ENCODE results near the gene CHMP1A.
"Not testable (repeated sequence)": the region's sequence is repeated elsewhere in the genome, so short reads cannot be mapped to it uniquely, and the experiment has no call there.

Gene CHMP1A

GRCh38 chr16:89634463-89635385, 22.8 kb downstream of the CHMP1A start:
- not testable (repeated sequence) for H3K4me1 ChIP-seq (ENCODE audit: insufficient read depth, low read length); H3K9ac ChIP-seq (ENCODE audit: low read depth, low read length); H3K36me3 ChIP-seq (ENCODE audit: insufficient read depth, low read length); H3K9me3 ChIP-seq (ENCODE audit: control insufficient read depth, insufficient read depth, low read length)

- H3K9ac ChIP-seq (ENCODE audit: low read depth, low read length): no peak overlapping the region
Measured at GRCh38 chr16:89633064-89633631, 24.4 kb downstream of the CHMP1A start.

GRCh38 chr16:89629827-89630610, 27.5 kb downstream of the CHMP1A start:
- Histone ChIP-seq H3K4me1 (ENCODE audit: insufficient read depth, low read length) (0 out of 2 replicates have a peak, but pooled peaks cover 3% of the 10 kb centered on the region), H3K36me3 (ENCODE audit: insufficient read depth, low read length) (no peaks in the 10 kb centered on the region), H3K9me3 (ENCODE audit: control insufficient read depth, insufficient read depth, low read length) (no peaks in the 10 kb centered on the region), H3K9ac (ENCODE audit: low read depth, low read length) (no peak overlapping the region)

More at GRCh38 chr16:89633064-89633631, 24.4 kb downstream of the CHMP1A start:
- Histone ChIP-seq H3K36me3 (ENCODE audit: insufficient read depth, low read length) (no peaks in the 10 kb centered on the region), H3K4me1 (ENCODE audit: insufficient read depth, low read length) (no peaks in the 10 kb centered on the region), H3K9me3 (ENCODE audit: control insufficient read depth, insufficient read depth, low read length) (no peaks in the 10 kb centered on the region)

- H3K9ac ChIP-seq (ENCODE audit: low read depth, low read length): no peak overlapping the region
- 0 out of 2 replicates have a peak, but pooled peaks cover 3% of the 10 kb centered on the region for H3K4me1 ChIP-seq (ENCODE audit: insufficient read depth, low read length)
- H3K36me3 ChIP-seq (ENCODE audit: insufficient read depth, low read length): no peaks in the 10 kb centered on the region
- no peaks in the 10 kb centered on the region for H3K9me3 ChIP-seq (ENCODE audit: control insufficient read depth, insufficient read depth, low read length)
Measured at GRCh38 chr16:89624777-89625761, 32.4 kb downstream of the CHMP1A start.

- H3K9me3 ChIP-seq (ENCODE audit: control insufficient read depth, insufficient read depth, low read length): no peaks in the 10 kb centered on the region
- no peak overlapping the region for H3K9ac ChIP-seq (ENCODE audit: low read depth, low read length)
- H3K4me1 ChIP-seq (ENCODE audit: insufficient read depth, low read length): 0 out of 2 replicates have a peak, but pooled peaks cover 3% of the 10 kb centered on the region
- H3K36me3 ChIP-seq (ENCODE audit: insufficient read depth, low read length): no peaks in the 10 kb centered on the region
Measured at GRCh38 chr16:89623511-89624261, 33.8 kb downstream of the CHMP1A start.

GRCh38 chr16:89621698-89622409, 35.7 kb downstream of the CHMP1A start:
- Histone ChIP-seq H3K9ac (ENCODE audit: low read depth, low read length) (no peak overlapping the region), H3K4me1 (ENCODE audit: insufficient read depth, low read length) (0 out of 2 replicates have a peak, but pooled peaks cover 3% of the 10 kb centered on the region), H3K9me3 (ENCODE audit: control insufficient read depth, insufficient read depth, low read length) (no peaks in the 10 kb centered on the region), H3K36me3 (ENCODE audit: insufficient read depth, low read length) (no peaks in the 10 kb centered on the region)

GRCh38 chr16:89621136-89621697, 36.3 kb downstream of the CHMP1A start:
- H3K36me3 ChIP-seq (ENCODE audit: insufficient read depth, low read length): no peaks in the 10 kb centered on the region
- H3K9ac ChIP-seq (ENCODE audit: low read depth, low read length): no peak overlapping the region
- no peaks in the 10 kb centered on the region for H3K9me3 ChIP-seq (ENCODE audit: control insufficient read depth, insufficient read depth, low read length)
- H3K4me1 ChIP-seq (ENCODE audit: insufficient read depth, low read length): 0 out of 2 replicates have a peak, but pooled peaks cover 3% of the 10 kb centered on the region

- 0 out of 2 replicates have a peak, but pooled peaks cover 3% of the 10 kb centered on the region for H3K4me1 ChIP-seq (ENCODE audit: insufficient read depth, low read length)
- H3K36me3 ChIP-seq (ENCODE audit: insufficient read depth, low read length): no peaks in the 10 kb centered on the region
- no peak overlapping the region for H3K9ac ChIP-seq (ENCODE audit: low read depth, low read length)
- H3K9me3 ChIP-seq (ENCODE audit: control insufficient read depth, insufficient read depth, low read length): no peaks in the 10 kb centered on the region
Measured at GRCh38 chr16:89620406-89620841, 37.1 kb downstream of the CHMP1A start.

- no peaks in the 10 kb centered on the region for H3K36me3 ChIP-seq (ENCODE audit: insufficient read depth, low read length)
- H3K4me1 ChIP-seq (ENCODE audit: insufficient read depth, low read length): no peaks in the 10 kb centered on the region
- H3K9ac ChIP-seq (ENCODE audit: low read depth, low read length): no peak overlapping the region
- no peaks in the 10 kb centered on the region for H3K9me3 ChIP-seq (ENCODE audit: control insufficient read depth, insufficient read depth, low read length)
Measured at GRCh38 chr16:89619840-89620239, 37.7 kb downstream of the CHMP1A start.

- no peak overlapping the region for H3K9ac ChIP-seq (ENCODE audit: low read depth, low read length)
- H3K9me3 ChIP-seq (ENCODE audit: control insufficient read depth, insufficient read depth, low read length): no peaks in the 10 kb centered on the region
- no peaks in the 10 kb centered on the region for H3K36me3 ChIP-seq (ENCODE audit: insufficient read depth, low read length)
- H3K4me1 ChIP-seq (ENCODE audit: insufficient read depth, low read length): no peaks in the 10 kb centered on the region; the same call in 1 of the 2 replicates
Measured at GRCh38 chr16:89618109-89618998, 39.2 kb downstream of the CHMP1A start.

GRCh38 chr16:89617036-89617435, 40.5 kb downstream of the CHMP1A start:
- Histone ChIP-seq H3K9me3 (ENCODE audit: control insufficient read depth, insufficient read depth, low read length) (no peaks in the 10 kb centered on the region), H3K9ac (ENCODE audit: low read depth, low read length) (no peak overlapping the region), H3K36me3 (ENCODE audit: insufficient read depth, low read length) (no peaks in the 10 kb centered on the region), H3K4me1 (ENCODE audit: insufficient read depth, low read length) (peaks cover 5% of the 10 kb centered on the region; the same call in 1 of the 2 replicates)

Measured in ES-I3 (cell line).